Stimulated activated naive CD4-positive, alpha-beta T cell (primary cell): Measurements from ENCODE around the gene RPS19BP1.

Experiments used
- DNase-seq, 6 experiments: peaks; one replicate each; lab custom pipeline; 2025; lab: John Stamatoyannopoulos, UW

Gene RPS19BP1

DNA sequence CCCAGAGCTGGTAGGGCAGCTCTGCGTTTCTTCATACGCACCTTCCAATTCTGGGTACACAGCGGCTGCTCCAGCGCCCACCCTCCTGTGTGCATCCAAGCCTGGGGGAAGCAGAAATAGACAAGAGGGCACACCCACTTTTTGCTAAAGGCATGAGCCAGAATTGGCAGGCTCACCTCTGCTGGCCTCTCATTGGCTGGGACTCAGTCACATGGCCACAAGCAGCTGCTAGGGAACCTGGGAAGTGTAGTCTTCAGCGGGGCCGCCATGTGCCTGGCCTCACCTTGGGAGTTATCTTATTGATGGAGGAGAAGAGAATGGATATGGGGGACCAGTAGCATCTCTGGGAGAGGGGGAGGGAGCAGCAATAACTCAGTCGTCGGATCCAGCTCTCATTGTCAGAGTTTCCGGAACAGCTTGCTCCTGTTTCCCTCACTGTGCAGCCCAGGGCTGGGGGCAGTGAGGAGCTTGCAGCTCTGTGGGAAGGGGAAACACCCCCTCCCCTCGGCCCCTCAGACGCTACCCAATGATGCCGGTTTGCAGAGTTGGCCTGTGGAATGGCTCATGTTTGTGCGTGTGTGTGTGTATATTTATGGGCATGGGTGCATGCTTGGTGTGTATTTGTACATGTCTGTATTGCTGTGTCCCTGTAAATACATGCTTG lies 42.3 kb downstream of the RPS19BP1 start:
- peak; percentile 63 to 80 (median 71) for DNase-seq

DNA sequence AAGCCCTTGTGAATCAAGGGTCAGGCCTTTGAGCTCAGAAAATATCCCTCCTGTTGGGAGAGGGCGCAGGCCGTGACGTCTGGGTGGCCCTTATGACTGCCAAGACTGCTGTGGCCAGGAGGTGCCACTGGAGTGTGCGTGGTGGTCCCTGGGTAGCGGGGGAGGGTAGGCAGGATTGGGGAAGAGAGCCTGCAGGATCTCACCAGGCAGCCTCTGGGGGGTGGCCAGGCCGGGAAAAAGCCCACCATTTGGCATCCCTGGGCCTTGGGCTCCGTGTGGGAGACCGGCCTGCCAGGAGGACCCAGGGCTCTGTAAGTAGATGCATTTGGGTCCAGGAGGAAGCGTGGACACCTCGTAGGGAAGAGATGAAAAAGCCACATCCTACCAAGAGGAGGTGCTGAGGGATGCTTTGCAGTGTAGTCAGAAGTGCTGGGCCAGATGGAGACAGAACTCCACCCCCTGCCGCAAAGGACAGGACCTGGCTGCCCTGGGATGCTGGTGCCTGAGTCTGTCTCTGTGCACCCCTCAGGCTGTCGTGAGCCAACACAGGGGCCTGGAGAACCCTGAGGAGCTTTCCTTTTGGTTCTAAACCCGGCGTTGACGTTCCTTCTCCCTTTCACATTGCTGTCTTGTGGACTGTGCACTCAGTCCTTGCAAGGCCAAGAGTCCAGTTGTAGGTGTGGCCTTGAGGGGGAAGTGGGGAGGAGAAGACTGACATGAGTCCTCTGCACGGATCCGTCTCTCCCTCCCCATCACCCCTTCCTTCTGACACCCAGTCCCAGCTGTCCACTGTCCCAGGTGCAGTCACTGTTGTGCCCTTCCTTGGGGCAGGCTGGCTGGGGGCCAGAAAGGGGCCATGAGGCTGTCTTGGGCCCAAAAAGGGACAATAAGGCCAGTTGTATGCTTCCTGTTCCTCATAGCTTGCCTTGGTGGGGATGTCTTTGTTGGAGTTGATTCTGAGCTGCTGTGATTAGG lies 43.2 kb downstream of the RPS19BP1 start:
- DNase-seq: no peak

DNA sequence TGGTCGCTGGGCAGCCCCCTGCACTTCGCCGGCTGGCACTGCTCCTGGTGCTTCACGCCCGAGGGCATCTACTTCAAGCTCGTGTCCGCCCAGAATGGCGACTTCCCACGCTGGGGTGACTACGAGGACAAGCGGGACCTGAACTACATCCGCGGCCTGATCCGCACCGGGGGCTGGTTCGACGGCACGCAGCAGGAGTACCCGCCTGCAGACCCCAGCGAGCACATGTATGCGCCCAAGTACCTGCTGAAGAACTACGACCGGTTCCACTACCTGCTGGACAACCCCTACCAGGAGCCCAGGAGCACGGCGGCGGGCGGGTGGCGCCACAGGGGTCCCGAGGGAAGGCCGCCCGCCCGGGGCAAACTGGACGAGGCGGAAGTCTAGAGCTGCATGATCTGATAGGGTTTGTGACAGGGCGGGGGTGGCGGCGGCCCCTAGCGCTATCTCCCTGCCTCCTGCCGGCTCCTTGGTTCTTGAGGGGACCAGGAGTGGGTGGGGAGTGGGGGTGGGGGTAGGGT lies 43.9 kb downstream of the RPS19BP1 start:
- no peak for DNase-seq

DNA sequence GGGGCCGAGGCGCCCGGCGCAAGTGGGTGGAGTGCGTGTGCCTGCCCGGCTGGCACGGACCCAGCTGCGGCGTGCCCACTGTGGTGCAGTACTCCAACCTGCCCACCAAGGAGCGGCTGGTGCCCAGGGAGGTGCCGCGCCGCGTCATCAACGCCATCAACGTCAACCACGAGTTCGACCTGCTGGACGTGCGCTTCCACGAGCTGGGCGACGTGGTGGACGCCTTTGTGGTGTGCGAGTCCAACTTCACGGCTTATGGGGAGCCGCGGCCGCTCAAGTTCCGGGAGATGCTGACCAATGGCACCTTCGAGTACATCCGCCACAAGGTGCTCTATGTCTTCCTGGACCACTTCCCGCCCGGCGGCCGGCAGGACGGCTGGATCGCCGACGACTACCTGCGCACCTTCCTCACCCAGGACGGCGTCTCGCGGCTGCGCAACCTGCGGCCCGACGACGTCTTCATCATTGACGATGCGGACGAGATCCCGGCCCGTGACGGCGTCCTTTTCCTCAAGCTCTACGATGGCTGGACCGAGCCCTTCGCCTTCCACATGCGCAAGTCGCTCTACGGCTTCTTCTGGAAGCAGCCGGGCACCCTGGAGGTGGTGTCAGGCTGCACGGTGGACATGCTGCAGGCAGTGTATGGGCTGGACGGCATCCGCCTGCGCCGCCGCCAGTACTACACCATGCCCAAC lies 44.6 kb downstream of the RPS19BP1 start:
- no peak for DNase-seq

DNA sequence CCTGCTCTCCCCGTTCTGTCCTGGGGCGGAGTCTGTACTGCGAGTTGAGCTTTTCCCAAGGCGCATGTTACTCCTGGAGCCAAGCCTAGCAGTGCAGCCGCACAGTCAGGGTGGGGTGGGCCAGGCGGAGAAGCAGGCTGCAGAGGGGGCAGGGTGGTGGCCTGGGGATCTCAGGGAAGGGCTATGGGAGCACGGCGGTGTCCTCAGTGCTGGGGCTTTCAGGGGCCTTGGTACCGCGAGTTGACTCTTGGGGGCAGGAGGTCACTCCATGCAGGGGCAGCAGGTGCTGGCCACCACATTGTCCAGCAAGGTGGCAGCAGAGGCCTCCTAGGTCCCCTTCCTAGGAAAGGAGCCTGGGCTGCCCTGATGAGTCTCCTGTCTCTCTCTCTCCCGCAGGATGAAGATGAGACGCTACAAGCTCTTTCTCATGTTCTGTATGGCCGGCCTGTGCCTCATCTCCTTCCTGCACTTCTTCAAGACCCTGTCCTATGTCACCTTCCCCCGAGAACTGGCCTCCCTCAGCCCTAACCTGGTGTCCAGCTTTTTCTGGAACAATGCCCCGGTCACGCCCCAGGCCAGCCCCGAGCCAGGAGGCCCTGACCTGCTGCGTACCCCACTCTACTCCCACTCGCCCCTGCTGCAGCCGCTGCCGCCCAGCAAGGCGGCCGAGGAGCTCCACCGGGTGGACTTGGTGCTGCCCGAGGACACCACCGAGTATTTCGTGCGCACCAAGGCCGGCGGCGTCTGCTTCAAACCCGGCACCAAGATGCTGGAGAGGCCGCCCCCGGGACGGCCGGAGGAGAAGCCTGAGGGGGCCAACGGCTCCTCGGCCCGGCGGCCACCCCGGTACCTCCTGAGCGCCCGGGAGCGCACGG lies 45.4 kb downstream of the RPS19BP1 start:
- DNase-seq: no peak

DNA sequence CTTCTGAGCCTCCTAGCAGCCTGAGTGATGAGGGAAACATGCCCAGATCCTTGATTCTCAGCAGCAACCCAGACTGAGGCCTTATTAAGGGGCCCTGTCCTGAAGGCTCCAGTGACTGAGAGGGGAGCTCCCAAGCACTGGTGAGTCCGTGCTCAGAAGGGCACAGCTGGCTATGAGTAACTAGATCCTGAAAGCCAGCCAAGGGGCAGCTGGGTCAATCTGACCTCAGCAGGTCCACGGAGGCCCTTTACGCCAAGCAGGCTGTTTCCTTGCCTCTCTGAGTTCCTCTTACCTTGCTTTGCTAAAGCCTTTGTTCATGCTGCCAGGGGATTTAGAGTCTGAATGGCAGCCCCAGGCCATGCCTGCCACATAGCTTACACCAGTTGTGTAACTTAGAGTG lies 49.8 kb downstream of the RPS19BP1 start:
- no peak for DNase-seq

DNA sequence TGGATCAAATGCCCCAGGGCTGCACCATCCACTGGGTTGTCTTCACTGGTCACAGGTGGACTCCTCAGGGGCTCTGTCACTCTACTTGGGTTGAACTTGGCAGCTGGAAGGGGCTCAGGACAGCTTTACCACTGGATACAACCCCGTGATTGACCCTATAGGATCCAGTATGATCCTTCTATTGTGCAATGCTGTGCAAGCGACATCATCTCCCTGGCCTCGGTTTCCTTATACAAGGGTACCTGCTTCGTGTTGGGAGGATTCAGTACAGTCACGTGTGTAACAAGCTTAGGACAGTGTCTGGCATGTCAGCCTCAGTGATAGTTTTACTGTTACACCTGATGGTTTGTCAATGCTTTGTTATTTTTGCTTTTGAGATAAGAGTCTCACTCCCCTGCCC lies 51.0 kb downstream of the RPS19BP1 start:
- no peak for DNase-seq

DNA sequence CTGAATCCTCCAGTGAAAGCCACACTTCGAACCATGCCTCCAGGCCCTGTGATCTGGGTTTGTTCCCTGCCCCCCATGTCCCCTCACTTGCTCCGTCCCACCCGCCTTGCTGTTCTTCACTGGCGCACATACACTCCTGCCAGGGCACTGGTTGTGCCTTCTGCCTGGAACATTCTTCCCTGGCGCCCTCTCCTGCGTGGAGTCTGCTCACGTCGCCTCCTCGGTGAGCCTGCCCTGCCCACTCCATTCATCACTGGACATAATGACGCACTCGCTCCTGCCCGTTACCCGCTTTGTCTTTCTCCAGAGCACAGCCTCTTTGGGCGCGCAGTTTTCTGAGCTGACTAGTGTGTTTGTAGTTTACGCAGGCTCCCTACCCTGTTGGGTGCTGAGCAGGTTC lies 51.5 kb downstream of the RPS19BP1 start:
- DNase-seq: no peak

DNA sequence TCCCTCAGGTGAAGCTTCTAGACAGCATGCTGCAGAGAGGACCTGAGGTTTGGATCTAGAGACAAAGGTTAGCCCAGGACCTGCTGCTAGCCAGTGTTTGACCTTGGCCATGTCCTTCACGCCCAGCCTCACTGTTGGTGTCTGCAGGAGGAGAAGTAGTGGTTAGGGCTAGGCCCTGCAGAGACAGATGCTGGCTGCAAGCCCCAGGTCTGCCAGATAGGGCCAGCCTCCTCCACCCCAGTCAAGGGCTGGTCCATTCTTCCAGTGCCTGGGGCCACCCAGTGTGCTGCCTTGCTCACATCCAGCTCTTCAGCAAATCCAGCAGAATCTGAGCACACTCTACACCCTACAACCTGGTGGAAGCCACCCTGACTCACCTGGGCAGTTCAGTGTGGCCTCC lies 52.0 kb downstream of the RPS19BP1 start:
- DNase-seq: no peak

DNA sequence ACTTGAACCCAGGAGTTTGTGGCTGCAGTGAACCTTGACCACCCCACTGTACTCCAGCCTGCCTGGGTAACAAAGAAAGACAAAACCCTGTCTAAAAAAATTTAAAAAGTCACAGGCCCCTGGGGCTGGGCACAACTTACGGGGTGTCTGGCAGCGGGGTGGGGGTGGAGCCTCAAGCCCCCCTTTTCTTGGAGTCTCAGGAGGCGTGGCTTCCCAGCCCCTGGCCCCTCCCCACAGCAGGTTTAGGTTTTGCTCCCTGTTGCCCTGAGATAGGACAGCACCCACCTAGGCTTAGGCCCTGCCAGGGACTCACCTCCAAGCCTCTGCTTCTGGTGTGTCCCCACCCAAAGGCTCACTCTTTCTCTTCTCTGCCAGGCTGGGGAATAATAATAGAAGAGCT lies 53.3 kb downstream of the RPS19BP1 start:
- DNase-seq: no peak
